A549 (cell line): ENCODE results near the gene PARP9.

Source experiments
- EP300 ChIP-seq, 2 experiments: fragments of >200 bp; sonication (Bioruptor Twin); formaldehyde crosslinking; IDR thresholded peaks; 2 replicates in 1 of 2; 3 replicates in 1 of 2; pipeline ENCODE4 v1.6.1; 2016 to 2017
- MAZ ChIP-seq: fragments of 150-350 bp; IDR thresholded peaks from 2 replicates; pipeline ENCODE4 v1.6.1; 2014; ENCODE audit warnings: antibody characterized with exemption, low read depth, low read length, borderline replicate concordance
- MYC ChIP-seq: IDR thresholded peaks from 2 replicates; pipeline ENCODE4 v1.6.1; 2012; ENCODE audit warnings: mild to moderate bottlenecking, inconsistent platforms, low read length, improper control_type of control experiment, borderline replicate concordance
- POLR2A ChIP-seq: IDR thresholded peaks from 2 replicates; pipeline ENCODE4 v1.6.1; 2012; ENCODE audit warnings: mild to moderate bottlenecking, low read length
- RCOR1 ChIP-seq: fragments of 150-350 bp; IDR thresholded peaks from 2 replicates; pipeline ENCODE4 v1.6.1; 2014; ENCODE audit warnings: antibody characterized with exemption, low read length, low read depth
- TF ChIP-seq, protein P1 (sequence below): fragments of >200 bp; sonication (Bioruptor Twin); formaldehyde crosslinking; IDR thresholded peaks from 3 replicates; pipeline ENCODE4 v1.5.1; 2016

DNA sequence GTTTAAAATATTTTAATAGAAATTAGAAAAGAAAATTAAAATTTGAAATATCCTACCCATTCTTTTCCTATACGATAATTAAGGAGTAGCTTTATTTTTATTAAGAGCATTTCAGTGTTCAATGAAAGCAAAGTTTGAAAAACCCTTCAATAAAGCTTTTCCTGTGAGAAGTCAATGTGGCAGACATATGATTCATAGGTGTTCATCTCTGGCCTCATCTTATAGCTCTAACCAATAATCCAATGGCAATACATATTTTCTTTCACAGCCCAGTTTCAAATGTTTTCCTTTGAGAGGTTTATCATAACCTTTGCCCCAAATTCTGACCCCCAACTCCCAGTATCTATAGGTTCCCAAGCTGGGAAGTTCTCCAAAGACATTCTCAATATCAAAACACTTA is 57.6 kb downstream of the PARP9 start:
- TF ChIP-seq, protein P1, sequence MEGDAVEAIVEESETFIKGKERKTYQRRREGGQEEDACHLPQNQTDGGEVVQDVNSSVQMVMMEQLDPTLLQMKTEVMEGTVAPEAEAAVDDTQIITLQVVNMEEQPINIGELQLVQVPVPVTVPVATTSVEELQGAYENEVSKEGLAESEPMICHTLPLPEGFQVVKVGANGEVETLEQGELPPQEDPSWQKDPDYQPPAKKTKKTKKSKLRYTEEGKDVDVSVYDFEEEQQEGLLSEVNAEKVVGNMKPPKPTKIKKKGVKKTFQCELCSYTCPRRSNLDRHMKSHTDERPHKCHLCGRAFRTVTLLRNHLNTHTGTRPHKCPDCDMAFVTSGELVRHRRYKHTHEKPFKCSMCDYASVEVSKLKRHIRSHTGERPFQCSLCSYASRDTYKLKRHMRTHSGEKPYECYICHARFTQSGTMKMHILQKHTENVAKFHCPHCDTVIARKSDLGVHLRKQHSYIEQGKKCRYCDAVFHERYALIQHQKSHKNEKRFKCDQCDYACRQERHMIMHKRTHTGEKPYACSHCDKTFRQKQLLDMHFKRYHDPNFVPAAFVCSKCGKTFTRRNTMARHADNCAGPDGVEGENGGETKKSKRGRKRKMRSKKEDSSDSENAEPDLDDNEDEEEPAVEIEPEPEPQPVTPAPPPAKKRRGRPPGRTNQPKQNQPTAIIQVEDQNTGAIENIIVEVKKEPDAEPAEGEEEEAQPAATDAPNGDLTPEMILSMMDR, result no peak
- TF ChIP-seq POLR2A, result no peak
- no peak for TF ChIP-seq EP300 (IDR thresholded peaks at IDR 0.05)
- TF ChIP-seq MAZ, result no peak
- no peak for TF ChIP-seq MYC
- no peak for TF ChIP-seq RCOR1
